Activated gamma-delta T cell treated with anti-CD3 and anti-CD28 coated beads, Interleukin-2, amount 50 U/mL, for 16 hours (primary cell): ENCODE measurements around the gene CRADD.

Experiments
- DNase-seq: peaks from one replicate; pipeline ENCODE4 v3.0.0-alpha.2; 2020; ENCODE audit warnings: low read depth

Gene CRADD

GRCh38 chr12:93671044-93671443 is 6.1 kb upstream of the CRADD start:
- no peak for DNase-seq

- no peak for DNase-seq
These were observed 4.1 kb upstream of the CRADD start for GRCh38 chr12:93673084-93673483.

GRCh38 chr12:93674386-93674785 is 2.8 kb upstream of the CRADD start:
- DNase-seq = no peak

GRCh38 chr12:93676408-93677194 is 574 bp upstream of the CRADD start:
- DNase-seq = no peak

GRCh38 chr12:93678779-93679178 is 1.6 kb downstream of the CRADD start:
- DNase-seq = no peak

GRCh38 chr12:93679308-93679925 is 2.2 kb downstream of the CRADD start:
- no peak for DNase-seq

- DNase-seq = no peak
These were observed 2.8 kb downstream of the CRADD start for GRCh38 chr12:93680006-93680405.

GRCh38 chr12:93682846-93683261 is 5.7 kb downstream of the CRADD start:
- DNase-seq = no peak

GRCh38 chr12:93683410-93683809 is 6.2 kb downstream of the CRADD start:
- no peak for DNase-seq

GRCh38 chr12:93684716-93685115 is 7.5 kb downstream of the CRADD start:
- no peak for DNase-seq

GRCh38 chr12:93686572-93687356 is 9.6 kb downstream of the CRADD start:
- DNase-seq = no peak

- DNase-seq = no peak
These were observed 12.1 kb downstream of the CRADD start for GRCh38 chr12:93689076-93689834.

- DNase-seq = no peak
These were observed 19.3 kb downstream of the CRADD start for GRCh38 chr12:93696462-93696861.

GRCh38 chr12:93698307-93699092 is 21.3 kb downstream of the CRADD start:
- DNase-seq = no peak

GRCh38 chr12:93699271-93700145 is 22.3 kb downstream of the CRADD start:
- DNase-seq = no peak

- no peak for DNase-seq
These were observed 25.6 kb downstream of the CRADD start for GRCh38 chr12:93702707-93703315.

- DNase-seq = no peak
These were observed 26.9 kb downstream of the CRADD start for GRCh38 chr12:93704122-93704521.

GRCh38 chr12:93704625-93705024 is 27.4 kb downstream of the CRADD start:
- DNase-seq = no peak

- DNase-seq = no peak
These were observed 28.1 kb downstream of the CRADD start for GRCh38 chr12:93705237-93705636.

GRCh38 chr12:93706387-93706786 is 29.2 kb downstream of the CRADD start:
- DNase-seq = no peak
